Thoracic aorta (tissue), 2 donors: Measurements from ENCODE around the gene RNASE4. TPM values are rescaled to one million over a fixed set of nuclear protein-coding genes. Genes with fewer than 3 reads are reported as not detected.
"Not testable (repeated sequence)": the region's sequence is repeated elsewhere in the genome, so short reads cannot be mapped to it uniquely, and the experiment has no call there.

Source experiments
- ATAC-seq: fragments of 150-250 bp; one replicate; pipeline ENCODE4 v1.8.0; 2017; ENCODE audit warnings: low read depth; ENCODE audit not compliant: insufficient number of reproducible peaks, low FRiP score
- DNase-seq: peaks from one replicate; pipeline ENCODE4 v3.0.0-alpha.2; 2020; ENCODE audit warnings: low spot score
- H3K27ac ChIP-seq, 2 donors: fragments of 200-600 bp; sonication (generic); 1 replicate in 1 of 2; 2 replicates in 1 of 2; pipeline ENCODE4 v1.5.1; 2016; ENCODE audit warnings: mild to moderate bottlenecking in 2 of 2, moderate library complexity in 2 of 2
- H3K27me3 ChIP-seq: fragments of 200-600 bp; sonication (generic); replicated peaks from 2 replicates; pipeline ENCODE4 v1.6.0; 2016; ENCODE audit warnings: mild to moderate bottlenecking; ENCODE audit not compliant: insufficient read depth
- H3K36me3 ChIP-seq: fragments of 200-600 bp; sonication (generic); one replicate; pipeline ENCODE4 v1.5.1; 2016
- H3K4me1 ChIP-seq, 2 donors: fragments of 200-600 bp; sonication (generic); 1 replicate in 1 of 2; 2 replicates in 1 of 2; pipeline versions ENCODE4 v1.5.1 to v1.6.0; 2016; ENCODE audit warnings: low read depth in 2 of 2, mild to moderate bottlenecking in 1 of 2; ENCODE audit not compliant: control insufficient read depth in 1 of 2
- H3K4me3 ChIP-seq: fragments of 200-600 bp; sonication (generic); 2 replicates; pipeline ENCODE4 v1.5.1; 2016; ENCODE audit warnings: mild to moderate bottlenecking
- H3K9me3 ChIP-seq: fragments of 200-600 bp; sonication (generic); 2 replicates; pipeline ENCODE4 v1.5.1; 2016
- total RNA-seq, 2 donors: library from RNA; depleted of rRNA; stranded (reverse); fragments of >200 nt; gene quantifications; one replicate each; pipeline versions ENCODE4 v1.1.0 to v1.2.3, GENCODE V29; 2016
- TF ChIP-seq, protein P1 (sequence below): fragments of 200-600 bp; sonication (generic); IDR thresholded peaks from one replicate; pipeline ENCODE4 v1.5.1; 2019; ENCODE audit warnings: antibody characterized with exemption

Gene RNASE4
- total RNA-seq, 2 donors from 2014 or later, result 45.6 to 66.4 TPM

DNA sequence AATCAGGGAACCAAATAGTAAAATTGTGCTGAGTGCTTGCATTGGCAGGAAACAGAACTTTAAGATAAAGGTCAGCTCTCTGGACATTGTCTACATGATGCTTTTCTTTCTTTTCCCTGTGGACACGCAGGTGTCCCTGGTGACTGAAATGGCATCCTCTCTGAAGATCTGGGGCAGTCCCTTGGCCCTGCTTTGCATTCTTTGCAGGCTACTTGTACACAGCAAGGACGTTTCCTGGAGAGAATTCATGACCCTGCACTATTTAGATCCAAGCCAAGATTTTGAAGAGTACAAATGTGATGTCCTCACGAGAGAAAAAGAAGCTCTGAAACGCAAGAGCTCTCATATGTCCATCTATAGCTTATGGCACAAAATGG lies 50.1 kb downstream of the RNASE4 start:
- Histone ChIP-seq H3K36me3 (no peaks in the 10 kb centered on the region), H3K4me3 (no peak overlapping the region), H3K27ac (no peak overlapping the region), H3K9me3 (no peaks in the 10 kb centered on the region), H3K4me1 (no peaks in the 10 kb centered on the region), H3K27me3 (no peaks in the 10 kb centered on the region)
- ATAC-seq (no peak), DNase-seq (no peak)
- TF ChIP-seq, protein P1, sequence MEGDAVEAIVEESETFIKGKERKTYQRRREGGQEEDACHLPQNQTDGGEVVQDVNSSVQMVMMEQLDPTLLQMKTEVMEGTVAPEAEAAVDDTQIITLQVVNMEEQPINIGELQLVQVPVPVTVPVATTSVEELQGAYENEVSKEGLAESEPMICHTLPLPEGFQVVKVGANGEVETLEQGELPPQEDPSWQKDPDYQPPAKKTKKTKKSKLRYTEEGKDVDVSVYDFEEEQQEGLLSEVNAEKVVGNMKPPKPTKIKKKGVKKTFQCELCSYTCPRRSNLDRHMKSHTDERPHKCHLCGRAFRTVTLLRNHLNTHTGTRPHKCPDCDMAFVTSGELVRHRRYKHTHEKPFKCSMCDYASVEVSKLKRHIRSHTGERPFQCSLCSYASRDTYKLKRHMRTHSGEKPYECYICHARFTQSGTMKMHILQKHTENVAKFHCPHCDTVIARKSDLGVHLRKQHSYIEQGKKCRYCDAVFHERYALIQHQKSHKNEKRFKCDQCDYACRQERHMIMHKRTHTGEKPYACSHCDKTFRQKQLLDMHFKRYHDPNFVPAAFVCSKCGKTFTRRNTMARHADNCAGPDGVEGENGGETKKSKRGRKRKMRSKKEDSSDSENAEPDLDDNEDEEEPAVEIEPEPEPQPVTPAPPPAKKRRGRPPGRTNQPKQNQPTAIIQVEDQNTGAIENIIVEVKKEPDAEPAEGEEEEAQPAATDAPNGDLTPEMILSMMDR, result no peak

DNA sequence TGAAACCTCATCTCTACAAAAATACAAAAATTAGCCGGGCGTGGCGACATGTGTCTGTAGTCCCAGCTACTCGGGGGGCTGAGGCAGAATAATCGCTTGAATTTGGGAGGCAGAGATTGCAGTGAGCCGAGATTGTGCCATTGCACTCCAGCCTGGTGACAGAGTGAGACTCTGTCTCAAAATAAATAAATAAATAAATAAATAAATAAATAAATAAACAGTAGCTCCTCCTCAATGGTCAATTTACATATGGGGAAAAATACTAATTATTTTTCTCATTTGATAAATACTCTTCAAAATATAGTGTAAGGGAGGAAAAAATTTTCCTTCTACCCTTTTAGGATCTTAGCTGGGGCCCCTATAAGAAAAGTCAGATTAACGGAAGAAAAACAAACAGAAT lies 53.9 kb downstream of the RNASE4 start:
- ATAC-seq, H3K36me3 ChIP-seq, H3K27me3 ChIP-seq, H3K4me3 ChIP-seq, H3K4me1 ChIP-seq, DNase-seq, H3K9me3 ChIP-seq, H3K27ac ChIP-seq: not testable (repeated sequence)

DNA sequence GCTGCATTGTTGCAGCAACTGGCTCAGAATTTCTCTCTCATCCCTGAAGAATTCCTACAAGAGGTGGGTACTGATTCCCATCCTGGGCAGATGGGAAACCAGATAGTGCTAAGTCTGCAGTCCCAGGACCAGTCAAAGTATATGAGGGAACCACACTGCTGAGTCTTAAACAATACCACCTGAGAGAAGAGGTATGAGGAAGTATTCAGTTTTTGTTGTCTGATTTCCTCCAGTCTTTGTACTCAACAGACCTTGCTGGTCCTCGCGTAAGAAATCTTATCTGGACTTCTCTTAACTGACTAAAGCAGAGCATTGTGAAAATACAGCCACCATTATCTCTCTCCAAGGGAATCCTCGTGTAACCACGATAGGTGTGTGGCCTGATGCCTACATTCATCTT lies 57.8 kb downstream of the RNASE4 start:
- Histone ChIP-seq H3K27ac (no peak overlapping the region), H3K4me1 (no peaks in the 10 kb centered on the region), H3K4me3 (no peak overlapping the region), H3K9me3 (no peaks in the 10 kb centered on the region), H3K27me3 (no peaks in the 10 kb centered on the region), H3K36me3 (no peaks in the 10 kb centered on the region)
- ATAC-seq (no peak), DNase-seq (no peak)
- TF ChIP-seq, protein P1, result no peak

DNA sequence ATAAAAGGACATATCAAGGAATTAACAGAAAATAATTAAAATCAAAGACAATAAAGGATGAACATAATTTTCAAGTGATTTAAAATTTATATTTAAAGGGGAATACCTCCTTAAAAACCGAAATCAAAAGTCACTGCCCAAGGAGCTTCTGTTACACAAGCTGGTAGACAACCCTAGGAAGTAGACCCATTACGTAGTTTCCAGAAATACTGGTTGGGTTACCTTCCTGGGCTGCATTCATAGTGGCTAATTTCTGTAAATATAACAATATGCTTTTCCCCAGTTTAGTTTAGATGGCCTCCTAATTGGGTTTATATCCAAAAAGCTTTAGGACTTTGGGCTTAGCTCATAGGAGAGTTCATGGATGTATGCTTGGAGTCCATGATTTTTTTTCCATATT lies 59.2 kb downstream of the RNASE4 start:
- Histone ChIP-seq H3K27ac (no peak overlapping the region), H3K4me1 (no peaks in the 10 kb centered on the region), H3K27me3 (no peaks in the 10 kb centered on the region), H3K9me3 (no peaks in the 10 kb centered on the region), H3K4me3 (no peak overlapping the region), H3K36me3 (no peaks in the 10 kb centered on the region)
- ATAC-seq (no peak), DNase-seq (no peak)
- TF ChIP-seq, protein P1, result no peak

DNA sequence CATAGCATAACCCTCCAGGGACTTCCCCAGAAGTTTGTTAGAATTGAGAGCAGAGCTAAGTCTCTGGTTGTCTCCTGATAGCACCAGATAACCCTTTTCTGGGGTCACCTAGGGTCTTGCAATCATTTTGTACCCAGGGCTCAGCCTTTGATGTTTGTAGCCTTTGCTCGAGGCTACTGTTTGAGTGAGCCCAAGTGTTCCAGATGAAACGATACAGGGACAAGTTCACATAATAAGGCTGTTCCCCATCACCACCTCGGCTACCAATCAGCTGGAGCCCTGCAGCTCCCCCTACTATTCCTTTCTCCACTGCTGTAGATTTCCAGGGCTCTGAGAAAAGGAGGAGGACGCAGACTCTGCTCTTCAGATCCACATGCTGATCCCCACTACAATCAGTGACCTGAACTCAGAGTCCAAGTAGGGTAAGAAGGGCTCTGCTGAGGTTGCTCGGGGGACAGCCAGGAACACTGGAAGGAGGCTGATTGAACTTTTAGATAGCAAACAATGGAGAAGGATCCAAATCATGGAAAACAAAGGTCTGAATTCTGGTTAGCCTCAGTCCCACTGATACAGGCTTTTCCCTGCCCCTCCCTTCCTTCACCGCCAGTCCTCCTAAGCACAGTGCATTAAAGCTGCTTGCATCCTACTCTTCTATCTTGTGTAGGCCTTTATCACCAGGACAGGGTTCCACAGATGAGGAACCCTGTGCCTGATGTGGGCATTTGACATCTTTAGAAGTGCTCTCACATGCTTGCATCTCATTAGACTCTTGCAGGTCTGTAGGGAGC lies 61.4 kb downstream of the RNASE4 start, which contains the start of gene EDDM3A:
Gene EDDM3A (plus strand): TSS at position 317 of the 788 bp plus-strand sequence. CDS start 1,694 bp downstream, outside the sequence.
- H3K9me3 ChIP-seq, result no peaks in the 10 kb centered on the region
- H3K4me1 ChIP-seq, result no peaks in the 10 kb centered on the region
- TF ChIP-seq, protein P1, result no peak
- no peak within 1 kb of the TSS for H3K4me3 ChIP-seq
- H3K36me3 ChIP-seq, result no peaks in the 10 kb centered on the region
- DNase-seq (no peak), ATAC-seq (no peak)
- no peaks in the 10 kb centered on the region for H3K27me3 ChIP-seq
- no peak within 1 kb of the TSS for H3K27ac ChIP-seq

DNA sequence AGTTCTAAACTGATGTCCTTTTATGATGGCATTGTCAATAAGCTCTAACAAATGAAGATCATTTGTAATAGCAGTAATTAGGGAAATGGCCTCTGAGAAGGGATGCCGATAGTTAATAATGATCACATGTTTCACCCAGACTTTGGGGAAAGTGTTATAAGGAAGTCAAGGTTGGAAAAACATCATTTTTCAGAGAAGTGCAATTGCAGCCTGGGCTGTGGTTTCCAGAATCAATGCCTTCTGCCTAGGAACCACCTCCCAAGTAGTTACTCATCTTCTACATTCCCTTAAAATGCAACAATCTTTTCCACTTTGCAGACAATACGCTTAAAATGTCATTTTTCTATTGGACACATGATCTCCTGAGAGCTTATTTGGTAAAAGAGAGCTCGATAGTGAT lies 62.2 kb downstream of the RNASE4 start:
- ATAC-seq (no peak), DNase-seq (no peak)
- Histone ChIP-seq H3K27ac (no peak overlapping the region), H3K36me3 (no peaks in the 10 kb centered on the region), H3K27me3 (no peaks in the 10 kb centered on the region), H3K4me3 (no peak overlapping the region), H3K4me1 (no peaks in the 10 kb centered on the region), H3K9me3 (no peaks in the 10 kb centered on the region)
- TF ChIP-seq, protein P1, result no peak
